ENCODE measurements around the gene CARD11.

CARD11 gene

DNA sequence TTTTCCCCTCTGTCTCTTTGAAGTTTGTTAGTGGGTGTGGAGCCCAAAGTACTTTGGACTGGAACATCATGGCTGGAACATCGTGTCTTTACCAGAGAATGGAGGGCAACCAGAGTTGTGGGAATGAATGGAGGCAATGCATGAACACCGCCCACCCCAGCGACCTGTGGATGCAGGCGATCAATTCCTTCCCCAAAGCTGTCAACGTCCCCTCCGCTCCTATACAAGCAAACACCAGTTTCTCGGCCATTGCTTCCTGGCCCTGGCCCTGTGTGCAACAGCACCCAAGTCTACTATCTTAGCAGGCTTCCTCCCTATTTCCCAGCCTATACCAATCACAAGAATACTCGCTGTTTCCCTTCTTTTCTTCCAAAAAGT is 62.6 kb downstream of the CARD11 start:
- DNase-seq (ENCODE audit: low spot score) = no peak

DNA sequence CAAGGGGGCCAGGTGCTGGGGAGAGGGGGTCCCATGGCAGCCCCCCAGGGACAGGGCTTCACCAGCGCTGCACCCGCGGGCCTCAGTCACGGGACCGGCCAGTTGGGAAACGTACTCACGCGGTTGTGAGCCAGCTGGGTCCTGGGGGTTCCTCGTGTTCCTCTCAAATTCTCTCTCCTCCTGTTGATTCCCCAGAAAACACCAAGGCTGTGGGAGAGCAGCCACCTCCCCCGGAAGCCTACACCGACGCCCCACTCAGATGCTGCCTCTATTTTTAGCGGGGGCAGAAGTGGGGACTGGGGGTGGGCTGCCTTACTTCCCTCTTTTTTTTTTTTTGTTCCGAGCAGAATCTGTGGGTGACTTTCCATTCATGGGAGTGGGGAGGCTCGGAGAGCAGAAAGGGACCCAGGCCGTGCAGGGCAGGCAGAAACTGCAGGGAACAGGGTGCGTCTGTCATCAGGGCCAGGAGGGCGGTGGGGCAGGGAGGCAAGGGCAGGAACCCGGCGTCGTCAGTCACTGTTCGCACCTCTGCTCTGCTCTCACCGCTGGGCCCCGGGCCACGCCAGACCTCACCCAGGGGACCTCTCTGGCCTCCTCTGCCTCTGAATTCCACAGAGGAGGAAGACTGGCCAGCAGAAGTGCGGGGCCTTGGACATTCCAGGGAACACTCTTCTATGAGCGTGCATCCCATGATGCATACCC is 63.1 kb downstream of the CARD11 start:
- DNase-seq (ENCODE audit: low spot score) = no peak

DNA sequence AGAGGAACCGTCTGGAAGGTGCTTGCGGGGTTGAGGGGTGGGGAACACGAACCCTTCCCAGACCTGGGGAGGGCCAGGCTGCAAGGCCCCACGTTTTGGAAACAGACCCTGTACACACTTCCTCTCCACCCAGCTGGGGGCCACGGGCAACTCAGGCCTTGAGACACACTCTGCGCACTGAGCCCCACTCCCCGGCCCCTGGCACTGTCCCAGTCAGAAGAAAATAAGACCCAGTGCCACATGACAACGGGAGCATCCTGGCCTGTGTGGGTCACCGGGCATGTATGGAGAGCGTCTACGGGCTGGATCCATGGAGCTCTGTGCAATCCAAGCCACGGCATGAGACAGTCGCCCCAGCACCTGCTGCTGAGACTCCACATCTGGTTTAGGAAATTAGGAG is 63.7 kb downstream of the CARD11 start:
- DNase-seq (ENCODE audit: low spot score) = no peak

DNA sequence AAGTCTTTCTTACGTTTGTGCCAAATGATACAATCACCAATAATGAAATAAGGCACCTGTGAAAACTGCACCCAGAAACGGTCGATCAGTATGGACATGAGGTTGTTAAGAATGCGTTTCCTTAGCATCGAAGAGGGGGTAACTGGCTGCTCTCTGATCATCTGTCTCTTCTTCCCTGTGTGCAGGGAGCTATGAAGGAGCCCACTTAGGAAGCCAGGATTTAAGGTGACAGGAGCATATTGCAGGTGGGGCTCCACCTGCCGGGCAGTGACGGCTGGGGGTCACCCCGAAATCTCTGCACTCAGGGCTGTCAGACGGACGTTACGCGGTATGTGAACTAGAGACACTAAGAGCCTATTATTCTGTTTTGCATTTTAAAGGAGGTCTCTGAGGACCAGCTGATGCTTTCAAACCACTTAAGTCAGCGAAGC is 64.5 kb downstream of the CARD11 start:
- no peak for DNase-seq (ENCODE audit: low spot score)

DNA sequence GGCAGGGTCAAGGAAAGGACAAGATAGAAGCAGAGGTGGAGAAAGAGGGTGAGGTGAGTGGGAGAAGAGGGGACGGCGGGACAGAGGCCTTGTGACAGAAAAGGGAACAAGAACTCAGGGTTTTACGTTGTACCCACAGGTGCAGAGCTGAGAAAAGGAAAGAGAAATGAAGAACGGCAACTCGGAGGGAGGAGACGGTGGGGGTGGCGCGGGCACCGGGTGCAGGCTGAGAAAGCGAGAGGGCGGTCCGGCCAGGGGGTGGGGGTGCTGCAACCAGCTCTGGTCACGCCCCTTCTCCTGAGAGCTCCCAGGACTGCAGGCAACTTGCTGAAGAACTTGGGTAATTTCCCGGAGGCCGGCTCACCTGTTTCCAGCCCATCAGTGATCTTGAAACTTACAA is 65.3 kb downstream of the CARD11 start:
- DNase-seq (ENCODE audit: low spot score) = peak; percentile 42

DNA sequence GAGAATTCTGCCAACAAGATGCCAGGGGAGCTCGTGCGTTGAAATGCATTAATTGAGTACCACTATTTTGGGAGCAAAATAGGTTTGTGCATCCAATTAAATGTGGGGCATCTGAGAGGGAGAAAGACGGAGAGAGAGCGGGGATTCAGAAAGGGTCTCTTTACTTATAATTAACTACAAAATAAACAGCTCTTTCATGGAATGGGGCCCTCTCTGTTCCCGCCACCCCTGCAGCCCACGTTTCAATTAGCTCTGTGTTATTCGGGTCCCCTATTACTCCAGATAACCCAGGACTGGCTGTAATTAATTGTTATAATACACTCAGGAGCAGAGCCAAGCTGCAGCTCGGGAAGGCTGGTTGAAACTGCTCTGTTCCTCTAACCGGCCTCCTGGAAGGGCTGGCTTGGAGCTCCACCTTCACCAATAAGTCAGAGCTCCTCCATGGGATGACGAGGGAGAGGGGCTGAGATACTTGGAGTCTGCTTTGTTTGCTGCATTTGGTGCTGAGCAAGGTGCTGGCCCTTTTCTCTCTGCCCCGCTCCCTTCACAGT is 67.8 kb downstream of the CARD11 start:
- no peak for DNase-seq (ENCODE audit: low spot score)

DNA sequence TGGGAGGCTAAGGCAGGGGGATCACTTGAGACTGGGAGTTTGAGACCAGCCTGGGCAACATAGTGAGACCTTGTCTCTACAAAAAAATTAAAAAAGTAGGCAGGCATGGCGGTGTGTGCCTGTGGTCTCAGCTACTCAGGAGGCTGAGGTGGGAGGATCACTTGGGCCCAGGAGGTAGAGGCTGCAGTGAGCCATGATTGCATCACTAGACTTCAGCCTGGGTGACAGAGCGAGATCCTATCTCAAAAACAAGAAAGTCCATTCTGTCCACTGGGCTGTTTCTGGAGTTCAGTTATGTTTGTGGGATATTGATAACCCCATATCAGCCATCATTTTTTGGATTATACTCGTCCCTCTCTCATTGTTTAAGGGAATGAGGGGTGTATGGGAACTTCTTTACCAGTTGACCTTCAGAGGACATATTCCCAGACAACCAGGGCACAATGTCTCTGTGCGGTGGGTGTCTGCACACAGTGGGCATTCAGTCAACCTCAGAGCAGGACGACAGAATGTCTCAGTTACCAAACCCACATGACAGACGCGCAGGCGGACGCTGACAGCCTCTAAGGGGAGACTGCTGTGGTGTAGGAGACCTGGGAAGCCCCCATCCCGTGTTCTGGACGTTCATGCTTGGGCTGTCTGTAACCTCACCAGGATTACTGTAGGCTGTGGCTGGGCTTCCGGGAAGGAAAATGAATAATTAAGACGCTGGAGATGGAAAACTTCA is 69.4 kb downstream of the CARD11 start:
- DNase-seq (ENCODE audit: low spot score) = no peak

DNA sequence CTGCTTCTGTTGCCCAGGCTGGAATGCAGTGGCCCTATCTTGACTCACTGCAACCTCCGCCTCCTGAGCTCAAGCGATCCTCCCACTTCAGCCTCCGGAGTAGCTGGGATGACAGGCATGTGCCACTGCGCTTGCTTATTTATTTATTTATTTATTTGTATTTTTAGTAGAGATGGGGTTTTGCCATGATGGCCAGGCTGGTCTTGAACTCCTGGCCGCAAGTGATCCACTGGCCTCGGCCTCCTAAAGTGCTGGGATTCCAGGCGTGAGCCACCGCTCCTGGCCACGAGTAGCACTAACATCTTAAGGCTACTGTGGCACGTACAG is 70.9 kb downstream of the CARD11 start:
- no peak for DNase-seq (ENCODE audit: low spot score)

DNA sequence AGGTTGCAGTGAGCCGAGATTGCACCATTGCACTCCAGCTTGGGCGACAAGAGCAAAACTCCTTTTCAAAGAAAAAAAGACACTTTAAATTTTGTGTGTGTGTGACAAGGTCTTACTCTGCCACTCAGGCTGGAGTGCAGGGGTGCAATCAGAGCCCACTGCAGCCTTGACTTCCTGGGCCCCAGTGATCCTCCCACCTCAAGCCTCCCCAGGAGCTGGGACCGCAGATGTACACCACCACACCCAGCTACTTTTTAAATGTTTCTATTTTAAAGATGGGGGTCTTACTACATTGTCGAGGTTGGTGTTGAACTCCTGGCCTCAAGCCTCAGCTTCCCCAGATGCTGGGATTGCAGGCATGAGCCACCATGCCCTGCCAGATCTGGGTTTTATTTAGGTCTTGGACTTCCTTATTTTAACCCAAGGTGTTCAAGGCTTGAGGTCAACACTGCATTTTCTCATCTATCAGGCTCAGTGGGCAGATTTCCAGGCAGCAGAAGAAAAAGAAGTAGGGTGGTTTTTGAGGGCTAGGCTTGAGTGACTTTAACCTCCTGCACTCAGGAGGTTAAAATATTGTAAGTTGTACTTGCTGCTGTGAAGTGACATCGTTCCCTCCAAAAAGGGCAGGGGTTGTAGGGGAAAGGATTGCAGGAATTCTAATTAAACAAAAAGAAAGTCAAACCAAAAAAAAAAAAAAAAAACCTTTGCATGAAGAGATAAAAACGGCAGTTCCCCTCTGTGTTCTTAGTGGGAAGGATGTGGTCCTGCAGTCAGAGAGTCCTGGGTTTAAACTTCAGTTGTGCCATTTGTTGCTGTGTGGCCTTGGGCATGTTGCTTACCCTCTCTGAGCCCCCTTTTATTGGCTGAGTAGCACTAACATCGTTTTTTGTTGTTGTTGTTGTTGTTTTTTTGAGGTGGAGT is 71.5 kb downstream of the CARD11 start:
- no peak for DNase-seq (ENCODE audit: low spot score)

DNA sequence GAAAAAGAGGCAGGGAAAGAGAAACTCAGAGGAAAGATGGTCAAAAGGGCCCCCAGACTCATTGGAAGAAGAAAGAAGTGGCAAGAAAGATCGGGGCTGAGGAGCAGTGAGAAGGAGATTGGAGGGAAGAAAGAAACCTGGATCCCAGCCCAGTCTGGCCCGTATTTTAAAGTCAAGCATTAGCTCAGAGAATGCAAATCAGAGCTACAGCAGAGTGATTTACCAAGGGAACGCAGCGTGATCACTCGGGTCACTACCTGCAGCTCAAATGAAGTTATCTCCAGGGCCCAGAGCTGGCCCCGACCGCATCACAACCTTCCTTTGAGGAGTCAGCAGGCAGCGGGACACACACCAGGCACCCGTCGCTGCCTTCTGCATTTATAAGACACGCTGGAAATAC is 72.8 kb downstream of the CARD11 start:
- DNase-seq (ENCODE audit: low spot score) = no peak

DNA sequence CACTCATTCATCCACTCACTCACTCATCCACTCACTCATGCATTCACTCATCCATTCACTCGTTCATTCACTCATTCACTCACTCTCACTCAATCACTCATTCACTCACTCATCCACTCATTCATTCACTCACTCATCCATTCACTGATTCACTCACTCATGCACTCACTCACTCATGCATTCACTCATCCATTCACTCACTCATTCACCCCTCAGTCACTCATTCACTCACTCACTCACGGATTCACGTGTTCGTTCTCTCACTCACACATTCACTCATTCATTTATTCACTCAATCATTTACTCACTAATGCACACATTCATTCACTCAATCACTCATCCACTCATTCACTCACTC is 73.4 kb downstream of the CARD11 start:
- DNase-seq (ENCODE audit: low spot score) = no peak

DNA sequence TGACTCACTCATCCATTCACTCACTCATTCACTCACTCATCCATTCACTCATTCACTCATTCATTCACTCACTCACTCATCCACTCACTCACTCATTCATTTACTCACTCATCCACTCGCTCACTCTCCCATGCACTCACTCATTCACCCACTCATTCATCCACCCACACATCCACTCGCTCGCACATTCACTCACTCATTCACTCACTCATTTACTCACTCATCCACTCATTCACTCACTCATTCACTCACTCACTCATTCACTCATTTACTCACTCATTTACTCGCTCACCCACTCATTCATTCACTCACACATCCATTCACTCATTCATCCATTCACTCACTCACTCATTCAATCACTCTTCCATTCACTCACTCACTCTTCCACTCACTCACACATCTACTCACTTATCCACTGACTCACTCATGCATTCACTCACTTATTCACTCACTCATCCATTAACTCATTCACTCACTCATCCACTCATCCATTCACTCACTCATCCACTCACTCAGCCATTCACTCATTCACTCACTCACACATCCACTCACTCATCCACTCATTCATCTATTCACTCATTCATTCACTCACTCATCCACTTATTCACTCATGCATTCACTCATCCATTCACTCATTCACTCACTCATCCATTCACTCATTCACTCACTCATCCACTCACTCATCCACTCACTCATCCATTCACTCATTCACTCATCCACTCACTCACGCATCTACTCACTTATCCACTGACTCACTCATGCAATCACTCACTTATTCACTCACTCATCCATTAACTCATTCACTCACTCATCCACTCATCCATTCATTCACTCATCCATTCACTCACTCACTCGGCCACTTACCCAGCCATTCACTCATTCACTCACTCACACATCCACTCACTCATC is 74.0 kb downstream of the CARD11 start:
- no peak for DNase-seq (ENCODE audit: low spot score)

DNA sequence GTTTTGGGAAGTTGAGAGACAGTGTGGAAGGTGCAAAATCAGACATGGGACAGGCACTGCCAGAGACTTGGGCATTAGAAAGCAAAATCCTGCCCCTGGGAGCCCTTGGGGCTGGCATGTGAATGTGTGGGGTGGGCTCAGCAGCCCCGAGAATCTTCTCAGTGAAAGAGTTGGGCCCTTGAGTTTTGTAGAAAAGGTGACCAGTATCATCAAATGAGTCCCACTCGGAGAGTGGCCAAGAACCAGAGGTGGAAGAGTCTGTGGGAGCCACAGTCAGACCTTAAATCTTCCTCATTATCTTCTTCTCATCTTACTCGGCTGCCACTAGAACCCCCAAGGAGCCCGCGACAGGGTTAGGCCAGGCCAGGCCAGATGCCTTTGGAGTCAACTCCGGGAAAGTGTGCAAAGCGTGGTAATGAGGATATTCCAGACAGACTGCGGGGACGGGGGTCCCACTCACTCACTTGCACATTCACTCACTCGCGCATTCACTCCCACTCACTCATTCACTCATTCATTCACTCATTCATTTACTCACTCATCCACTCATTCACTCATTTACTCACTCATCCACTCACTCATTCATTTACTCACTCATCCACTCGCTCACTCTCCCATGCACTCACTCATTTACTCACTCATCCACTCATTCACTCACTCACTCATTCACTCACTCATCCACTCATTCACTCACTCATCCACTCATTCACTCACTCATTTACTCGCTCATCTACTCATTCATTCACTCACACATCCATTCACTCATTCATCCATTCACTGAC is 74.9 kb downstream of the CARD11 start:
- DNase-seq (ENCODE audit: low spot score) = no peak

DNA sequence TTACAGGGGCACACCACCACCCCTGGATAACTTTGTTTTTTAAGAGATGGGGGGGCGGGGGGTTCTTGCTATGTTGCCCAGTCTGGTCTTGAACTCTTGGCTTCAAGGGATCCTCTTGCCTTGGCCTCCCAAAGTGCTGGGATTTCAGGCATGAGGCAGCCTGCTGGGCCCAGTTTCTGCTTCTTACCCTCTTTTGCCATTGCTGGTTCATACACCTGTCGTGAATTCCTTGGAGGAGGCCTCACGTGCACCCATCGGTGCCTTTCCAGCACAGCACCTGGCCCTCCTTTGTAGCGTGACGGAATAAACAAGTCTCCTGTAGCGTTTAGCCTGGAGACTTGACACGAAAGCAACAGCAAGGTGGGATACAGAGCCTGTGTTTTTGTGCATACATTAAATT is 75.5 kb downstream of the CARD11 start:
- no peak for DNase-seq (ENCODE audit: low spot score)

DNA sequence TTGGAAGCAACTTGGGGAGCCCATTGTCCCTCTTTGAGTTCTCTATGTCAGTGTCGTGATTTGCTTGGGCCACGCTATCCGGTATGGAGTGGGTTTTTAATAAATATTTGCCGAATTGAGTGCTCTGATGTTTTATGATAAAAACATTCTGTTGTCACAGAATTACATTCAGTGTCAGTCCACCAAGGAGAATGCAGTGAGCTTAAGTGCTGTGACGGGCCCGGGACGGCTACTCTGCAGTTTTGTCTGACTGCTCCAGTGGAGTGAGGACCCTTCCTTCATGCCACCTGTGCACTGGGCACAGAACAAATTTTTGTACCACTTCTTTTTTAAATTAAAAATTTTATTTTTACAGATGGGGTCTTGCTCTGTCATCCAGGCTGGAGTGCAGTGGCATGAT is 76.0 kb downstream of the CARD11 start:
- no peak for DNase-seq (ENCODE audit: low spot score)

DNA sequence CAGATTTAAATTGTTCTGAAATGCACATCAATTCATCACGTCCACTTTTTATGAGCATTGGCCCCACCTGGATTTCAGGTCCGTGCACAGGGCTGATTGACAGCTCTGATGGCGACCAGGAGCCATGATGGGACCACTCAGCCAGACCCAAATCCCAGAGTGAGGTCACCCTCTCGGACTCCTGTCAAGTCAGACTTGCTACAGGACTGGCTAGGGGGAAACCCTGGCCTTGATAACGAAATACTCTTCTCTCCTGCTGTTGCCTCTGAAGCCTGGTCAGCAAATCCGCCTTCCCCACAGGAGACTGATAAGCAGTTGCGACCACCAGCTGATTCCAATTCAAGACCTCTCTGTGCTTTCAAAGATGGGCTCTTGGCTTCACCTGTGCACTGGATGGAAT is 76.4 kb downstream of the CARD11 start:
- no peak for DNase-seq (ENCODE audit: low spot score)

DNA sequence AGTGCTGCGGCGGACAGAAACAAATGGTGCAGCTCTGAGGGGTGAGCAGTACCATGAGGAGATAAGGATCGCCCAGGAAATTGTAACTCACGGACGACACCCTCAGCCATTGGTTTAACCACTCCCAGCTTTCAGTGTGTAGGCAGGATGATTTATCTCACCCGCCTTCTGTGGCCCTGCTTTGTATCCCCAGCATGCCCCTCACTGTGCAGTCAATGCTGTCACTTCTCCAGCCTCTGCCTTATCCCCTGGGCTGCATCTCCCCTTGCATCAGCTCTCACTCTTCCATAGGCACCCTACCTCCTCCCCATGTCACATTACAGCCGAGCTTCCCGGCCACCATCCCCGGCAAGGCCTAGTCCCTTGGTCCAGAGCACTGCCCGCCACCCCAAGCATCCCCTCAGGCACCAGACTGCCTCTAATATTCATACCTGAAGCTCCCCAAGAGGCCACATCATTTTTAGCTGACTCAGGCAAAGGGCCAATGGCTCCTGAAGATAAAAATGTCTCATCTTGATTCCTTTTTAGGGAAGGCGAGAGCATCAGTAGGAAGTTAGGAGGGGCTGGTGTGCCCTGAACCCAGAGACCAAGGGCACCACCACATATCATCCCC is 77.1 kb downstream of the CARD11 start:
- no peak for DNase-seq (ENCODE audit: low spot score)

DNA sequence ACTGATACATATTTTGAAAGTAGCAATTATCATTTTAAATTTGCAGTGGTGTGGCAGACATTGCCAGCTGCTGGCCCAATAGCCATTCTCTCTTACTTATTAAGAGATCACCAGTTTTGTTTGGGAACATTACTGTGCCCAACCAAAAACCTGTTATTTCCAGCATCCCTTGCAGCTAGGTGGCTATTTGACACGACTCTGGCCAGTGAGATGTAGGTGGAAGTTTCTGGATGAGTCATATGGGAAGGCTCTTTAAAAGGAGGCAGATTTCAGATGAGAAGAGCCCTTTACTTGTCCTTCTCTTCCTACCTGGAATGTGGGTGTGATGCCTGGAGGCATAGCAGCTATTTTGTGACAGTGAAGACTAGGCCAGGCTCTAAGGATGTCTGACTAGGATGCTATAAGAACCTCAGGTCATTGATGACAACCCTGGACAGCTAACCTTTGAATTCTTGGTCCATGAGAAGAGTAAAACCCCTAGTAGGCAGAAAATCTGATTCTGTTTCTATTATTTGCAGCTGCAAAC is 77.9 kb downstream of the CARD11 start:
- DNase-seq (ENCODE audit: low spot score) = no peak

DNA sequence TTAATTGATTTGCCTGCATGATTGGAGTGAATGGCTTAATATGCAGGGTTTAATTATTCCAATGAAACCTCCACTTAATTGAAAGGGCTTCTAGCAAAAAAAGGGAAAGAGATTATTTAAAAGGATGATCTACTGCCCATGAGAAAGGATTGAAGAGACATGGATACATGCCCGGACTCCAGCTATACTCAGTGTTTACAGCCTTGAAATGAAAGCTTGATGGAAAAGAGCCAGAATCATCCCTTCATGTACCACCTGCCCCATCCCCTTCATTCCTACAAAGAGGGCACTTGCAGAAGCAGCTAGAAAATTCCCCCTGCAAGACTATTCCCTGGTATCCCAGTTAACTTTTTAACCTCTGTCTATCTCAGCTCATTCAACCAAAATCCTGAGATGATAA is 78.4 kb downstream of the CARD11 start:
- DNase-seq (ENCODE audit: low spot score) = no peak

DNA sequence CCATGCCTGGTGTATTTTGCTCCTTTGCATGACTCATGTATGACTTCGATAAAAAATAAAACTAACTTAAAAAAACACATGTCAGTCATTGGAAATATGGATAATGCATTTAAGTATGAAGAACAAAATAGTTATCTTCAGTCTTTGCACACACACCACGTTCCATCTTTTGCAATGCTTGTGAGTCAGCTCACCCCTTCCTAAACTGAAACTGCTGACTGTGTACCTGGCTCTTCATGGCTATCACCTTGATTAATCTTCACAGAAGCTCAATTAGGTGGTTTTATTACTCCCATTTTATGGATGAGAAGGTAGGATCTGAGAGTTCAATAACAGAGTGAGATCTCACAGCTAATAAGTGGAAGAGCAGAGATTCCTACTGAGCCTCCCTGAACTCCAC is 79.5 kb downstream of the CARD11 start:
- DNase-seq (ENCODE audit: low spot score) = no peak
